ENCODE results near the gene DNAI7. TPM values are rescaled to one million over a fixed set of nuclear protein-coding genes. Genes with fewer than 3 reads are reported as not detected.

Gene DNAI7
- total RNA-seq, 2 donors from 2014 or later = 1.5 to 1.6 TPM

DNA sequence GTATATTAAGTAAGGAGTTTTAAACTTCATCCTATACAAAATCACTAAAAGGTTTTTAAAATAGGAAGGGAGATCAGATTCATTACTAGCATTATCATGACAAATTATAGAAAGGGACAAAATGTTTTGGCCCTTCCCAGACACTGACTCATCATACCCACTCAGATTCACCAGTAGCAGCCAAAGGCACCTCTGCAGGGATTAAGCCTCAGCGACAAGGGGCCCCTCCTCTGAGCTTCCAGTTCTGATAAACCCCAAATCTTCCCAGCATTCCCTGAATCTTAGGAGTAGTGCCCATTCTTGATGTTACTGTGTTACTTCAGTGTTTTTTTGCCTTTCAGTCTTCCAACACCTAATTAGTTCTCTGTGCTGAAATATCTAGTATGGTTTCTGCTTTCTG lies 41.2 kb upstream of the DNAI7 start:
- DNase-seq (ENCODE audit: low spot score) = no peak
- Histone ChIP-seq H3K4me3 (no peak overlapping the region), H3K36me3 (peaks cover 4% of the 10 kb centered on the region), H3K27ac (peak overlapping the region; percentile 41 to 61), H3K27me3 (no peaks in the 10 kb centered on the region), H3K9me3 (no peaks in the 10 kb centered on the region), H3K4me1 (peaks cover 0 to 11% of the 10 kb centered on the region in 2 donors)
- TF ChIP-seq, protein P1, sequence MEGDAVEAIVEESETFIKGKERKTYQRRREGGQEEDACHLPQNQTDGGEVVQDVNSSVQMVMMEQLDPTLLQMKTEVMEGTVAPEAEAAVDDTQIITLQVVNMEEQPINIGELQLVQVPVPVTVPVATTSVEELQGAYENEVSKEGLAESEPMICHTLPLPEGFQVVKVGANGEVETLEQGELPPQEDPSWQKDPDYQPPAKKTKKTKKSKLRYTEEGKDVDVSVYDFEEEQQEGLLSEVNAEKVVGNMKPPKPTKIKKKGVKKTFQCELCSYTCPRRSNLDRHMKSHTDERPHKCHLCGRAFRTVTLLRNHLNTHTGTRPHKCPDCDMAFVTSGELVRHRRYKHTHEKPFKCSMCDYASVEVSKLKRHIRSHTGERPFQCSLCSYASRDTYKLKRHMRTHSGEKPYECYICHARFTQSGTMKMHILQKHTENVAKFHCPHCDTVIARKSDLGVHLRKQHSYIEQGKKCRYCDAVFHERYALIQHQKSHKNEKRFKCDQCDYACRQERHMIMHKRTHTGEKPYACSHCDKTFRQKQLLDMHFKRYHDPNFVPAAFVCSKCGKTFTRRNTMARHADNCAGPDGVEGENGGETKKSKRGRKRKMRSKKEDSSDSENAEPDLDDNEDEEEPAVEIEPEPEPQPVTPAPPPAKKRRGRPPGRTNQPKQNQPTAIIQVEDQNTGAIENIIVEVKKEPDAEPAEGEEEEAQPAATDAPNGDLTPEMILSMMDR (IDR thresholded peaks at IDR 0.05) = no peak

DNA sequence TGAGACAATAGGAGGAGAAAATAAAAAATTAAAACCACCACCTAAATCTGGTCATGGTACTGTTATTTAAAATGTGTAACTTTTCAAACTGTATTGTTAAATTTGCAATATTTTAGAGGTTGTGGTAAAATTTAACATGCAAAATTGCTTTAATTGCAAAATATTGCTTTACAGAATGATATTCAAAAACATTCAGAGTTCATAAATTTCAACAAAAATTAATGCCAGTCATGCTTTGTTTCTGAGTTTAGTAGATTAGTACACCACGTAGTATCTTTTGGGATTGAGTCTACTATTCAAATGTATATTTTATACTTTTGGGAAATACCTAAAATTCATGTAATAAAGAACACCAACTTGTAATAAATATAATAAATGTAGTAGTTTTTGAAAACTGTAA lies 18.4 kb upstream of the DNAI7 start:
- Histone ChIP-seq H3K36me3 (no peaks in the 10 kb centered on the region), H3K27ac (no peak overlapping the region), H3K4me3 (no peak overlapping the region), H3K4me1 (no peaks in the 10 kb centered on the region), H3K9me3 (no peaks in the 10 kb centered on the region), H3K27me3 (no peaks in the 10 kb centered on the region)
- TF ChIP-seq, protein P1 (IDR thresholded peaks at IDR 0.05) = no peak
- no peak for DNase-seq (ENCODE audit: low spot score)

DNA sequence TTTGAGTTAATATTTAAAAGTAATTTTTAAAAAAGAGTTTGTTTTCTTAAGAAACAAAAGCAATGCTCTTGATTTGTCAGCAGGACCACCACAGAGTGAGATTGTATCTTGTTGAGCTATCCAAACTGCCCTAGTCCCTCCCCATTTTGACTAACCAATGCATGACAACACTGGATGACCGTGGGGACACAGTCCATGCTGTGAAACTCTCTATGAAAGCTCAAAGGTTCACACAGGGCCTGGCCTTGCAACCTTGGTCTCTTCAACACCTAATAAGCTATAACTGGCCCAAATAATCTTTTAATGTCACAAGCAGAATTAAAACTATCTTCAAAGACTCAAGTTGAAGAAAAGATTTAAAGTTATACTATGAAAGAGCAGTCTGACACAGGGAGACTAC lies 13.6 kb upstream of the DNAI7 start:
- H3K36me3 ChIP-seq = no peaks in the 10 kb centered on the region
- no peaks in the 10 kb centered on the region for H3K9me3 ChIP-seq
- no peak for DNase-seq (ENCODE audit: low spot score)
- no peak overlapping the region for H3K27ac ChIP-seq
- TF ChIP-seq, protein P1 (IDR thresholded peaks at IDR 0.05) = no peak
- H3K4me1 ChIP-seq = no peaks in the 10 kb centered on the region
- no peaks in the 10 kb centered on the region for H3K27me3 ChIP-seq
- no peak overlapping the region for H3K4me3 ChIP-seq

DNA sequence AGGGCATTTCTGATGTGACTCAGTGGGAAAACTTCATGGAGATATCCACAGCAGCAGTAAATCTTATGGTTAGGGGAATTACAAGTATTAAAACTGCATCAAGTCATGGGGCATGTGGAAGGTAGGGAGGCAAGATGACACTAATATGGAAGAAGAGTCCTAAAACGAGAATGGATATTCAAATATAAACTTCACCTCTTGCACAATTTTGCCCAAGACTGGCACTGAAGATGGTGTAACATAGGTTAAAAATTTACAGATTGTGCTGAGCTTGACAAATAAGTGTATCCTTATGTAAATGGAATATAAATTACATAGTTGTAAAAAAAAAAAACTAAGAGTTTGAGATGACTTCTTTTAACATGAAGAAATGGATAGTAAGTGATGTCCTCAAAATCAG lies 12.9 kb upstream of the DNAI7 start:
- Histone ChIP-seq H3K27ac (no peak overlapping the region), H3K4me3 (no peak overlapping the region), H3K9me3 (no peaks in the 10 kb centered on the region), H3K4me1 (no peaks in the 10 kb centered on the region), H3K36me3 (peaks cover 2% of the 10 kb centered on the region), H3K27me3 (no peaks in the 10 kb centered on the region)
- no peak for DNase-seq (ENCODE audit: low spot score)
- TF ChIP-seq, protein P1 (IDR thresholded peaks at IDR 0.05) = no peak

DNA sequence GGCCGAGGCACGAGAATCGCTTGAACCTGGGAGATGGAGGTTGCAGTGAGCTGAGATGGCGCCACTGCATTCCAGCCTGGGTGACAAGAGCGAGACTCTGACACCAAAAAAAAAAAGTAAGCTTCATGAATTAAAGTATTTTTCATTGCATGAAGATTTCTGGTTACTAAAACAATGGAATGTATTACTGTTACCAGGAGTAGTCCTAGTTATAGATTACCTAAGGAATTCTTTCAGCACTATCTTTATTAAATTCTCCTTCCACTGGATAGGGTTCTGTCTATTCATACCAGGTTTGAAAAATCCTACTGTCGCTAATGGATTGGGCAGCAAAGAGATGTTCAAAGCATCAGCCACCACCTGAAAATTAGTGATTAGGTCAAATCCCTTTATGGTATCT lies 12.5 kb upstream of the DNAI7 start:
- no peaks in the 10 kb centered on the region for H3K27me3 ChIP-seq
- H3K27ac ChIP-seq = no peak overlapping the region
- no peaks in the 10 kb centered on the region for H3K4me1 ChIP-seq
- H3K4me3 ChIP-seq = no peak overlapping the region
- no peak for DNase-seq (ENCODE audit: low spot score)
- peaks cover 3% of the 10 kb centered on the region for H3K36me3 ChIP-seq
- TF ChIP-seq, protein P1 (IDR thresholded peaks at IDR 0.05) = no peak
- H3K9me3 ChIP-seq = no peaks in the 10 kb centered on the region

DNA sequence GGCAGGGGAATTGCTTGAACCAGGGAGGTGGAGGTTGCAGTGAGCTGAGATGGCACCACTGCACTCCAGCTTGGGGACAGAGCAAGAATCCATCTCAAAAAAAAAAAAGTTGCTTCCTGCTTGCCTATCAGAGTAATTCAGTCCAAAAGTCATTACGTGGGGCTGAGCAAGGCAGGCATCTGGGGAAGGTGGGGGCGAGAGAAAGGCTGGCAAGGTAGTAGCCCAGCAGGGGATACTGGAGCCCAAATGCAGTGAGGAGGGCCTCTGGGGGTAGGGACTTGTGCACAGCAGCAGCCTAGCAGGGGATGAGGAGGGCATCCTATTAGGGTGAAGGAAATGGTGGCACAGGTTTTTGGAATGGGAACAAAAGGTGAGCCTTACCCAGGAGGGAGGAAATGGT lies 7.2 kb upstream of the DNAI7 start:
- Histone ChIP-seq H3K4me1 (peaks cover 0 to 12% of the 10 kb centered on the region in 2 donors), H3K36me3 (peaks cover 3% of the 10 kb centered on the region), H3K9me3 (no peaks in the 10 kb centered on the region), H3K4me3 (no peak overlapping the region), H3K27me3 (no peaks in the 10 kb centered on the region), H3K27ac (no peak overlapping the region)
- TF ChIP-seq, protein P1 (IDR thresholded peaks at IDR 0.05) = no peak
- no peak for DNase-seq (ENCODE audit: low spot score)

Measured in right atrium auricular region (tissue), 2 donors.